ENCODE results near the gene SLC15A3. TPM values are rescaled to one million over a fixed set of nuclear protein-coding genes. Genes with fewer than 3 reads are reported as not detected.

SLC15A3 gene
- total and polyA plus RNA-seq, 3 donors from 2014 or later = 8.0 to 24.4 (median 9.3) TPM

DNA sequence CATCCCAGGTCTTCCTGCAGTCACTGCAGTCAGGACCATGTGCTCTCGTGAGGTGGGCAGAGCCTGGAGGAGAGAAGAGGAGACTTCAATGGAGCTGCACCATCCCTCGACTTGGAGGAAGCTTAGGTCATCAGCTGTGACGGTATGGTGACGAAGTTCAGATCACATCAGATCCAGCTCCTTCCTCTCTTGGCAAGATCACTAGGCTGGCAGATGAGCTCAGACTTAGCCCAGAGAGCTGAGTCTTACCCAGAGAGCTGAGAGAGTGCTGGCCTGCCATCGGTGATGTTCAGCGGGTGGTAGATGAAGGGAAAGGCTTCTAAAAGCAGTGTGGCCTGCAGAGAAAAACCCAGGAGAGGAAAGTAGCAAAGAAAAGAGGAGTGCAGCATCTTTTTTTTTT, 1.8 kb upstream of the SLC15A3 start:
- intact Hi-C loops (cut with DNase I; ENCODE audit: low total_unique reads) = no loop called here
- Histone ChIP-seq H3K27ac (no peak overlapping the region), H3K4me1 (peaks cover 7% of the 10 kb centered on the region), H3K4me3 (no peak overlapping the region), H3K9me3 (no peaks in the 10 kb centered on the region), H3K36me3 (ENCODE audit: low read depth, missing control alignments) (no peaks in the 10 kb centered on the region), H3K27me3 (no peaks in the 10 kb centered on the region)
- no peak for TF ChIP-seq POLR2A (IDR thresholded peaks at IDR 0.05)
- TF ChIP-seq, protein P1, sequence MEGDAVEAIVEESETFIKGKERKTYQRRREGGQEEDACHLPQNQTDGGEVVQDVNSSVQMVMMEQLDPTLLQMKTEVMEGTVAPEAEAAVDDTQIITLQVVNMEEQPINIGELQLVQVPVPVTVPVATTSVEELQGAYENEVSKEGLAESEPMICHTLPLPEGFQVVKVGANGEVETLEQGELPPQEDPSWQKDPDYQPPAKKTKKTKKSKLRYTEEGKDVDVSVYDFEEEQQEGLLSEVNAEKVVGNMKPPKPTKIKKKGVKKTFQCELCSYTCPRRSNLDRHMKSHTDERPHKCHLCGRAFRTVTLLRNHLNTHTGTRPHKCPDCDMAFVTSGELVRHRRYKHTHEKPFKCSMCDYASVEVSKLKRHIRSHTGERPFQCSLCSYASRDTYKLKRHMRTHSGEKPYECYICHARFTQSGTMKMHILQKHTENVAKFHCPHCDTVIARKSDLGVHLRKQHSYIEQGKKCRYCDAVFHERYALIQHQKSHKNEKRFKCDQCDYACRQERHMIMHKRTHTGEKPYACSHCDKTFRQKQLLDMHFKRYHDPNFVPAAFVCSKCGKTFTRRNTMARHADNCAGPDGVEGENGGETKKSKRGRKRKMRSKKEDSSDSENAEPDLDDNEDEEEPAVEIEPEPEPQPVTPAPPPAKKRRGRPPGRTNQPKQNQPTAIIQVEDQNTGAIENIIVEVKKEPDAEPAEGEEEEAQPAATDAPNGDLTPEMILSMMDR (IDR thresholded peaks at IDR 0.05) = no peak
- 82 to 89% methylated on average over 6 of the region's 6 CpGs for WGBS, 2 donors
- DNase-seq = peak; percentile 27

DNA sequence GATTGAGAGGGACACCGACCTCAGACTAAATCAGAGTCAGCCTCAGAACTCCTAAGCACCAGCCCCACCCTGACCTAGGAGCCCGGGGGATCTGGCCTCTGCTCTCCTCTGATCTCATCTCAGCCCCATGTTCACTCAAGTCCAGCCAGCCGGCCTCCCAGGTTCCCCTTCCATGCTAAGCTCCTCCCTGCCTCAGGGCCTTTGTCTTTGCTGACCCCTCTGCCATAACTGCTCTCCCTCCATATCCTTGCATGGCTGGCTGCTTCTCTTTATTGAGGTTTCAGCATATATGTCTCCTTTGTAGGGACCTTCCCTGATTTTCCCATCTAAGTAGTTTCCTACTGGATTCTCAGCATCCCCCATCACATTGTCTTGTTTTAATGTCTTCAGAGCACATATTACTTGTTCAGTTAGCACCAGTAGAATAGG, 780 bp upstream of the SLC15A3 start:
- H3K9me3 ChIP-seq = no peaks in the 10 kb centered on the region
- H3K4me1 ChIP-seq = peaks cover 7% of the 10 kb centered on the region
- TF ChIP-seq, protein P1 (IDR thresholded peaks at IDR 0.05) = no peak
- no peak for TF ChIP-seq POLR2A (IDR thresholded peaks at IDR 0.05)
- intact Hi-C loops (cut with DNase I; ENCODE audit: low total_unique reads) = no loop called here
- peak overlapping the region; percentile 80 to 88 for H3K27ac ChIP-seq
- no peaks in the 10 kb centered on the region for H3K36me3 ChIP-seq (ENCODE audit: low read depth, missing control alignments)
- DNase-seq = no peak
- peak overlapping the region; percentile 46 to 64 for H3K4me3 ChIP-seq
- 10 to 33% methylated on average over 3 of the region's 3 CpGs for WGBS, 2 donors
- no peaks in the 10 kb centered on the region for H3K27me3 ChIP-seq

DNA sequence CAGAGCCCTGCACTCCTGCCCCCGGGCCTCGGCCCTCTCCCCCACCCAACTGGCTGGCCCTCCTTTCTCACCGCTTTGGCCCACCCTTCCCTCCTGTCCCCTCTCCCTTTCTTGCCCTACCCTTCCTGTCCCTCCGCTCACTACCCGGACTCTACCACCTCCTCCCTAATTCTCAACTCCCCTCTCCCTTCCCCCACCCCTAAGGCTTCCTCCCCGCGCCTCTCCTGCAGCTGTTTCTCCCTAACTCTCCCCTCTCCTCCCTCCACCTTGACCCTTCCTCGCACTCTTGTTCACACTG, 421 bp downstream of the SLC15A3 start:
- DNase-seq = no peak
- H3K36me3 ChIP-seq (ENCODE audit: low read depth, missing control alignments) = no peaks in the 10 kb centered on the region
- intact Hi-C loops (cut with DNase I; ENCODE audit: low total_unique reads) = no loop called here
- no peaks in the 10 kb centered on the region for H3K27me3 ChIP-seq
- H3K4me3 ChIP-seq = peak overlapping the region; percentile 46 to 64
- WGBS, 2 donors = 4 to 8% methylated on average over 7 to 8 of the region's 8 CpGs
- H3K27ac ChIP-seq = peak overlapping the region; percentile 80 to 88
- peaks cover 7% of the 10 kb centered on the region for H3K4me1 ChIP-seq
- no peak for TF ChIP-seq POLR2A (IDR thresholded peaks at IDR 0.05)
- TF ChIP-seq, protein P1 (IDR thresholded peaks at IDR 0.05) = no peak
- H3K9me3 ChIP-seq = no peaks in the 10 kb centered on the region

DNA sequence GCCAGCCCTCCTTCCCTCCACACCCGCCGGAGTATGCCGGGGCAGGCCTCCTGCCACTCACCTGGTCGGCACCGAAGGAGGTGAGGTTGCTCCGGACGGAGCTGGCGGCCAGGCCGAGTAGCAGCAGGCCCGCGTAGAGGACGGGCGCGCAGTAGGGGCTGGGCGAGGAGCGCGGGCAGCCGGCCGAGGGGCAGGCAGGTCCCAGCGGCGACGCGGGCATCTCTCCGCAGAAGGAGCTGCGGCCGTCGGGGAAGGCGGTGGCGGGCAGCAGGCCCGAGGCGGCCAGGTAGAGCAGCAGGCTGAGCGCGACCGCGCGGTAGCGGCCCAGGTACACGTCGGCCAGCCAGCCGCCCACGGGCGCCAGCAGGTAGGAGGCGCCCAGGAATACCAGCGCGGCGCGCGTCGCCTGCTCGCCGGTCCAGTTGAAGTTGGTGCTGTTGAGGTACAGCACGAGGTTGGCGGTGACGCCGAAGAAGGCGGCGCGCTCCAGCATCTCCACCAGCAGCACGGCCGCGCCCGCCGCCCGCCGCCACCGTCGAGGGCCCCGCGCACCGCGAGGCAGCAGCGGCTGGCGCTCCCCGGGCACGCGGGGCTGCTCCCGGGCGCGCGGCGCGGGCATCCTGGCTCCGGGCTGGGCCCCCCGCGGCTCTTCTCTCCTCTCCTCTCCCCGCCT, 907 bp downstream of the SLC15A3 start:
- TF ChIP-seq, protein P1 (IDR thresholded peaks at IDR 0.05) = no peak
- TF ChIP-seq POLR2A (IDR thresholded peaks at IDR 0.05) = no peak
- H3K9me3 ChIP-seq = no peaks in the 10 kb centered on the region
- no peaks in the 10 kb centered on the region for H3K36me3 ChIP-seq (ENCODE audit: low read depth, missing control alignments)
- peaks cover 7% of the 10 kb centered on the region for H3K4me1 ChIP-seq
- whole genome bisulfite sequencing, 2 donors = 9 to 16% methylated on average over 23 to 86 of the region's 86 CpGs
- intact Hi-C loops (cut with DNase I; ENCODE audit: low total_unique reads) = no loop called here
- peak overlapping the region; percentile 80 to 88 for H3K27ac ChIP-seq
- H3K27me3 ChIP-seq = no peaks in the 10 kb centered on the region
- peak overlapping the region; percentile 46 to 64 for H3K4me3 ChIP-seq
- DNase-seq = peak; percentile 49

DNA sequence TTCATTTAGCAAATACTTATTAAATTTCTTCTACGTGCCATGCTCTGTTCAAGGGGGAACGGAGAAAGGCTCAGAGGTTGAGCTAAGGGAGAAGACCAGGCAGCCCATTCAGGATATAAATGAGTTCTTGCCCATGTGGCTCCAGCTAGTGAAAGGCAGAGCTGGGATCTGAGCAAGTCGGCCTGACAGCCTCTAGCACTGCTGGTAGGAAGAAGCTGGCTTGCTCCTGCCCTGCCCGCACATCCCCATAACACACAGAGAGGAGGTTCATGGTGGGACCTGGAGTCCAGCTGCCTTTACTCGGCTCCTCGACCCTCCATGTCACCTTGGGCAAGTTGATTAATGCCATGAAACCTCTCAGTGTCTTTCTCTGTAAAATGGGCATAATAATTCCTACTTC, 2.0 kb downstream of the SLC15A3 start:
- no peak for TF ChIP-seq POLR2A (IDR thresholded peaks at IDR 0.05)
- TF ChIP-seq, protein P1 (IDR thresholded peaks at IDR 0.05) = no peak
- Histone ChIP-seq H3K36me3 (ENCODE audit: low read depth, missing control alignments) (no peaks in the 10 kb centered on the region), H3K4me3 (no peak overlapping the region), H3K27me3 (no peaks in the 10 kb centered on the region), H3K4me1 (peaks cover 7% of the 10 kb centered on the region), H3K27ac (no peak overlapping the region), H3K9me3 (no peaks in the 10 kb centered on the region)
- intact Hi-C loops (cut with DNase I; ENCODE audit: low total_unique reads) = no loop called here
- no peak for DNase-seq
- WGBS, 2 donors = 51 to 68% methylated on average over 6 of the region's 6 CpGs
